Effector CD4-positive, alpha-beta T cell (primary cell): Measurements from ENCODE around the gene HTRA3.
A peak's percentile ranks its signal among the peaks of the same experiment; 100 is the strongest.

Experiments
- DNase-seq: peaks from one replicate; pipeline ENCODE4 v3.0.0-alpha.2; 2020

HTRA3 gene

GRCh38 chr4:8297141-8297601 lies 27.6 kb downstream of the HTRA3 start:
- DNase-seq = peak; percentile 1

- DNase-seq = no peak
These were observed 28.3 kb downstream of the HTRA3 start for GRCh38 chr4:8297691-8298485.

- DNase-seq = no peak
These were observed 31.3 kb downstream of the HTRA3 start for GRCh38 chr4:8300832-8301231.

GRCh38 chr4:8301851-8302730 lies 32.5 kb downstream of the HTRA3 start:
- DNase-seq = no peak

- no peak for DNase-seq
These were observed 33.5 kb downstream of the HTRA3 start for GRCh38 chr4:8303081-8303480.

- no peak for DNase-seq
These were observed 34.1 kb downstream of the HTRA3 start for GRCh38 chr4:8303485-8304281.

- no peak for DNase-seq
These were observed 35.5 kb downstream of the HTRA3 start for GRCh38 chr4:8304827-8305695.

- no peak for DNase-seq
These were observed 36.4 kb downstream of the HTRA3 start for GRCh38 chr4:8305851-8306471.

GRCh38 chr4:8306511-8307021 lies 37.0 kb downstream of the HTRA3 start:
- DNase-seq = no peak

GRCh38 chr4:8307121-8307520 lies 37.6 kb downstream of the HTRA3 start:
- no peak for DNase-seq

- no peak for DNase-seq
These were observed 38.2 kb downstream of the HTRA3 start for GRCh38 chr4:8307714-8308113.

- DNase-seq = no peak
These were observed 38.6 kb downstream of the HTRA3 start for GRCh38 chr4:8308144-8308543.

- no peak for DNase-seq
These were observed 39.6 kb downstream of the HTRA3 start for GRCh38 chr4:8308856-8309771.

- no peak for DNase-seq
These were observed 40.8 kb downstream of the HTRA3 start for GRCh38 chr4:8310306-8310705.

GRCh38 chr4:8311101-8312068 lies 41.8 kb downstream of the HTRA3 start:
- no peak for DNase-seq

GRCh38 chr4:8312069-8312445 lies 42.5 kb downstream of the HTRA3 start:
- no peak for DNase-seq

- no peak for DNase-seq
These were observed 43.4 kb downstream of the HTRA3 start for GRCh38 chr4:8312976-8313375.

GRCh38 chr4:8314691-8315255 lies 45.2 kb downstream of the HTRA3 start:
- DNase-seq = no peak
